Measurements from ENCODE around the gene KRT78.
"Not testable (repeated sequence)": the region's sequence is repeated elsewhere in the genome, so short reads cannot be mapped to it uniquely, and the experiment has no call there.

Gene KRT78

GRCh38 chr12:52890417-52890816, 41.6 kb upstream of the KRT78 start:
- TF ChIP-seq CTCF (IDR thresholded peaks at IDR 0.05; ENCODE audit: insufficient read depth, low read depth, low read length, missing control alignments), result no peak
- H3K4me3 ChIP-seq (ENCODE audit: low read depth, low read length), result no peak overlapping the region
- DNase-seq (ENCODE audit: low read depth), result no peak

GRCh38 chr12:52884526-52885293, 35.9 kb upstream of the KRT78 start:
- no peak overlapping the region for H3K4me3 ChIP-seq (ENCODE audit: low read depth, low read length)
- TF ChIP-seq CTCF (IDR thresholded peaks at IDR 0.05; ENCODE audit: insufficient read depth, low read depth, low read length, missing control alignments), result peak; percentile 83
- peak; percentile 63 for DNase-seq (ENCODE audit: low read depth)

GRCh38 chr12:52880499-52880898, 31.7 kb upstream of the KRT78 start:
- not testable (repeated sequence) for H3K4me3 ChIP-seq (ENCODE audit: low read depth, low read length); DNase-seq (ENCODE audit: low read depth)

GRCh38 chr12:52879394-52880351, 30.9 kb upstream of the KRT78 start:
- H3K4me3 ChIP-seq (ENCODE audit: low read depth, low read length), result no peak overlapping the region
- TF ChIP-seq CTCF (IDR thresholded peaks at IDR 0.05; ENCODE audit: insufficient read depth, low read depth, low read length, missing control alignments), result peak; percentile 80
- peak; percentile 66 for DNase-seq (ENCODE audit: low read depth)

- H3K4me3 ChIP-seq (ENCODE audit: low read depth, low read length), result no peak overlapping the region
- TF ChIP-seq CTCF (IDR thresholded peaks at IDR 0.05; ENCODE audit: insufficient read depth, low read depth, low read length, missing control alignments), result no peak
- no peak for DNase-seq (ENCODE audit: low read depth)
These were observed 30.0 kb upstream of the KRT78 start for GRCh38 chr12:52878507-52879393.

- no peak overlapping the region for H3K4me3 ChIP-seq (ENCODE audit: low read depth, low read length)
- TF ChIP-seq CTCF (IDR thresholded peaks at IDR 0.05; ENCODE audit: insufficient read depth, low read depth, low read length, missing control alignments), result no peak
- no peak for DNase-seq (ENCODE audit: low read depth)
These were observed 28.4 kb upstream of the KRT78 start for GRCh38 chr12:52877242-52877641.

All from GM12865 (cell line).